K562 (cell line): ENCODE results near the gene SAMD4A. TPM values are rescaled to one million over a fixed set of nuclear protein-coding genes. Genes with fewer than 3 reads are reported as not detected.

Experiments
- DPF2 ChIP-seq: fragments of 450-650 bp; IDR thresholded peaks from 2 replicates; pipeline ENCODE4 v1.6.1; 2016
- ETV5 ChIP-seq: sonication (generic); formaldehyde crosslinking; IDR thresholded peaks from 2 replicates; pipeline ENCODE4 v1.4.0; 2020; ENCODE audit warnings: low read depth, mild to moderate bottlenecking, missing genetic modification reagents
- GATAD2B ChIP-seq: fragments of 450-650 bp; IDR thresholded peaks from 2 replicates; pipeline ENCODE4 v1.6.1; 2017; ENCODE audit warnings: mild to moderate bottlenecking, borderline replicate concordance
- GTF2E2 ChIP-seq: fragments of 200-800 bp; sonication (Bioruptor generic); IDR thresholded peaks from 2 replicates; pipeline ENCODE4 v1.6.1; 2016; ENCODE audit warnings: missing genetic modification characterization, missing compliant biosample characterization
- HNRNPLL ChIP-seq: fragments of 200-400 bp; formaldehyde crosslinking; IDR thresholded peaks from 2 replicates; pipeline ENCODE4 v1.6.1; 2017; ENCODE audit warnings: low read length, low read depth, mild to moderate bottlenecking; ENCODE audit not compliant: poor library complexity, severe bottlenecking
- KAT2B ChIP-seq: IDR thresholded peaks from one replicate; pipeline ENCODE4 v1.6.1; 2012; ENCODE audit warnings: low read depth, mild to moderate bottlenecking, control low read depth, inconsistent platforms, low read length, moderate library complexity
- NCOA1 ChIP-seq: fragments of 450-650 bp; IDR thresholded peaks from 2 replicates; pipeline ENCODE4 v1.6.1; 2016; ENCODE audit warnings: low read depth
- NFRKB ChIP-seq: fragments of 450-650 bp; IDR thresholded peaks from 2 replicates; pipeline ENCODE4 v1.6.1; 2016; ENCODE audit warnings: low read depth
- POLR3G ChIP-seq: IDR thresholded peaks from 2 replicates; pipeline ENCODE4 v1.6.1; 2011; ENCODE audit not compliant: insufficient read length, insufficient replicate concordance; ENCODE audit errors: extremely low read depth
- SMAD3 ChIP-seq: fragments of 450-650 bp; formaldehyde crosslinking; conservative IDR thresholded peaks from 2 replicates; pipeline ENCODE4 v1.4.0; 2020; ENCODE audit warnings: mild to moderate bottlenecking
- TAF9B ChIP-seq: fragments of 450-650 bp; IDR thresholded peaks from 2 replicates; pipeline ENCODE4 v1.6.1; 2018; ENCODE audit warnings: mild to moderate bottlenecking; ENCODE audit not compliant: partially characterized antibody
- TBL1XR1 ChIP-seq, 2 experiments: IDR thresholded peaks; 2 replicates each; pipeline ENCODE4 v1.6.1; 2012; ENCODE audit warnings: improper control_type of control experiment in 2 of 2, low read length in 2 of 2, mild to moderate bottlenecking in 1 of 2
- TBP ChIP-seq: optimal IDR thresholded peaks from 2 replicates; pipeline ENCODE3; 2011; ENCODE audit warnings: low read depth, low read length, improper control_type of control experiment
- ZNF133 ChIP-seq: fragments of 250-450 bp; sonication (Bioruptor Pico); IDR thresholded peaks from 2 replicates; pipeline ENCODE4 v1.4.0; 2020; ENCODE audit warnings: mild to moderate bottlenecking
- ZNF589 ChIP-seq: fragments of 200-800 bp; sonication (Bioruptor generic); IDR thresholded peaks from 2 replicates; pipeline ENCODE4 v1.6.1; 2016; ENCODE audit warnings: low read depth, missing genetic modification characterization, missing compliant biosample characterization
- polyA plus RNA-seq, 8 experiments: library from polyadenylated mRNA; depleted of rRNA in 4 of 8; stranded (reverse) in 5 of 8; unstranded in 3 of 8; fragments of >200 nt; fragmentation: Nextera tagmentation in 2 of 8; fragmentation: Illumina TruSeq in 1 of 8; extraction: Ambion mirVana in 2 of 8; extraction: Trizol in 1 of 8; gene quantifications; 2 replicates each; pipeline versions ENCODE4 v1.2.1 to v1.2.3, GENCODE V29; 2011 to 2014; ENCODE audit warnings: inconsistent platforms in 1 of 8, missing spikeins in 1 of 8
- total RNA-seq, 7 experiments: library from RNA; depleted of rRNA in 6 of 7; stranded (reverse); fragments of >200 nt in 6 of 7; fragmentation: Illumina TruSeq in 2 of 7; extraction: Trizol in 2 of 7; gene quantifications; 2 replicates each; pipeline versions ENCODE4 v1.2.1 to v1.2.3, GENCODE V29; 2011 to 2021; ENCODE audit warnings: low replicate concordance in 1 of 7
- TF ChIP-seq, protein P1 (sequence below): sonication (generic); formaldehyde crosslinking; IDR thresholded peaks from 2 replicates; pipeline ENCODE4 v1.8.0; 2022; ENCODE audit warnings: mild to moderate bottlenecking, missing genetic modification reagents
- TF ChIP-seq, protein P2 (sequence below): sonication (generic); formaldehyde crosslinking; IDR thresholded peaks from 2 replicates; pipeline ENCODE4 v1.9.0; 2022; ENCODE audit warnings: mild to moderate bottlenecking, missing genetic modification reagents
- TF ChIP-seq, protein P3 (sequence below): sonication (generic); formaldehyde crosslinking; IDR thresholded peaks from 2 replicates; pipeline ENCODE4 v1.8.0; 2023; ENCODE audit warnings: mild to moderate bottlenecking, missing genetic modification reagents

The SAMD4A gene
- total and polyA plus RNA-seq, 9 of the 15 experiments (the other 6 are each of a cell fraction or from before 2014, with no cell fraction given) = 0.66 to 6.8 (median 3.3) TPM

DNA sequence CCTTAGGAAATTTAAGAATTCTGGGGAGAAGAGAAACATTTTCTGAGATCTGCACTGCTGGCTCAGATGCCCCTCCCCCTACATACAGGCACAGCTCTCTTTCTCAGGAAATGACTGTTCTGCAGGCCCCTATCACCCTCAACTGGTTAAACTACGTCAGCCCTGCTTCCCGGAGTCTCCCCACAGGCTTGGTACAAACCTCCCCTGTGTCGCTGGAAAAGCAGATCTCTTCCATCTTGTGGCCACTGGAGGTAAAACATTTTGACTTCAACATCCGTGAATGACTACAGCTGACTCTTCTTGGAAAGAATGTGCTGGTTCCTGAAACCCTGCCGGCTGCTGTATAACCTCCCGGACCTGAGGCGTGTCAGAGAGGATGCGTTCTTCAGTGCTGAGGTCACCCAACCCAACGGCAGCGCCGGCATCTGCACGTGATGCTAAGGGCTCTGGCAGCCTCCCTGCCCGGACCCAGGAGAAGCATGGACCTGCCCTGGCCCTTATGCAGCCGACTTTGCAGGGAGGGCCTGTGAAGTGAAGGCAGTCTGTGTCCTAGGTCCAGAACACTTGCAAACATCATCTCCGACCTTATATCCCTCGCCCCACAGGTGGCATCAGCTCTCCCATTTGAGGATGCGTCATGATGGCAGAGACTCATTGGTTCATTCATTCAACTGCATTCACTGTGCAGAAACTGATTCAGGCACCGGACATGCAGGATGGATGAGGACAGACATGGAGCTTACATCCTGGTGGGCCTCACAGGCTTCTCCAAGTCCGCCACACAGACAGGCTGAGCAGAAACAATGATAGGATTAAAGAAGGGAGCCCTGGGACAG lies 206.5 kb downstream of the SAMD4A start (continued):
- TF ChIP-seq TAF9B = peak; percentile 86
- TF ChIP-seq TBL1XR1 (IDR thresholded peaks at IDR 0.05; ENCODE audit: low read length in 2 of 2) = peak in 1 of 2 experiments; percentile 72; a peak in 2 of 4 replicates
- no peak for TF ChIP-seq GTF2E2 (tag)
- peak; percentile 68; the same call in 1 of the 2 replicates for TF ChIP-seq ETV5
- TF ChIP-seq, protein P1, sequence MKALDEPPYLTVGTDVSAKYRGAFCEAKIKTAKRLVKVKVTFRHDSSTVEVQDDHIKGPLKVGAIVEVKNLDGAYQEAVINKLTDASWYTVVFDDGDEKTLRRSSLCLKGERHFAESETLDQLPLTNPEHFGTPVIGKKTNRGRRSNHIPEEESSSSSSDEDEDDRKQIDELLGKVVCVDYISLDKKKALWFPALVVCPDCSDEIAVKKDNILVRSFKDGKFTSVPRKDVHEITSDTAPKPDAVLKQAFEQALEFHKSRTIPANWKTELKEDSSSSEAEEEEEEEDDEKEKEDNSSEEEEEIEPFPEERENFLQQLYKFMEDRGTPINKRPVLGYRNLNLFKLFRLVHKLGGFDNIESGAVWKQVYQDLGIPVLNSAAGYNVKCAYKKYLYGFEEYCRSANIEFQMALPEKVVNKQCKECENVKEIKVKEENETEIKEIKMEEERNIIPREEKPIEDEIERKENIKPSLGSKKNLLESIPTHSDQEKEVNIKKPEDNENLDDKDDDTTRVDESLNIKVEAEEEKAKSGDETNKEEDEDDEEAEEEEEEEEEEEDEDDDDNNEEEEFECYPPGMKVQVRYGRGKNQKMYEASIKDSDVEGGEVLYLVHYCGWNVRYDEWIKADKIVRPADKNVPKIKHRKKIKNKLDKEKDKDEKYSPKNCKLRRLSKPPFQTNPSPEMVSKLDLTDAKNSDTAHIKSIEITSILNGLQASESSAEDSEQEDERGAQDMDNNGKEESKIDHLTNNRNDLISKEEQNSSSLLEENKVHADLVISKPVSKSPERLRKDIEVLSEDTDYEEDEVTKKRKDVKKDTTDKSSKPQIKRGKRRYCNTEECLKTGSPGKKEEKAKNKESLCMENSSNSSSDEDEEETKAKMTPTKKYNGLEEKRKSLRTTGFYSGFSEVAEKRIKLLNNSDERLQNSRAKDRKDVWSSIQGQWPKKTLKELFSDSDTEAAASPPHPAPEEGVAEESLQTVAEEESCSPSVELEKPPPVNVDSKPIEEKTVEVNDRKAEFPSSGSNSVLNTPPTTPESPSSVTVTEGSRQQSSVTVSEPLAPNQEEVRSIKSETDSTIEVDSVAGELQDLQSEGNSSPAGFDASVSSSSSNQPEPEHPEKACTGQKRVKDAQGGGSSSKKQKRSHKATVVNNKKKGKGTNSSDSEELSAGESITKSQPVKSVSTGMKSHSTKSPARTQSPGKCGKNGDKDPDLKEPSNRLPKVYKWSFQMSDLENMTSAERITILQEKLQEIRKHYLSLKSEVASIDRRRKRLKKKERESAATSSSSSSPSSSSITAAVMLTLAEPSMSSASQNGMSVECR = peak; percentile 28; the same call in 1 of the 2 replicates
- no peak for TF ChIP-seq POLR3G
- TF ChIP-seq KAT2B = no peak
- TF ChIP-seq NFRKB = no peak
- TF ChIP-seq ZNF133 (CRISPR knock-in tag) = no peak
- no peak for TF ChIP-seq ZNF589
- TF ChIP-seq DPF2 = no peak; the same call in 1 of the 2 replicates
- no peak for TF ChIP-seq SMAD3
- peak; percentile 33 for TF ChIP-seq TBP
- no peak for TF ChIP-seq HNRNPLL
- TF ChIP-seq NCOA1 = no peak; the same call in 1 of the 2 replicates
- TF ChIP-seq GATAD2B = no peak
- TF ChIP-seq, protein P2, sequence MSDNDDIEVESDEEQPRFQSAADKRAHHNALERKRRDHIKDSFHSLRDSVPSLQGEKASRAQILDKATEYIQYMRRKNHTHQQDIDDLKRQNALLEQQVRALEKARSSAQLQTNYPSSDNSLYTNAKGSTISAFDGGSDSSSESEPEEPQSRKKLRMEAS (CRISPR knock-in tag) = peak; percentile 47; the same call in 1 of the 2 replicates
- TF ChIP-seq, protein P3, sequence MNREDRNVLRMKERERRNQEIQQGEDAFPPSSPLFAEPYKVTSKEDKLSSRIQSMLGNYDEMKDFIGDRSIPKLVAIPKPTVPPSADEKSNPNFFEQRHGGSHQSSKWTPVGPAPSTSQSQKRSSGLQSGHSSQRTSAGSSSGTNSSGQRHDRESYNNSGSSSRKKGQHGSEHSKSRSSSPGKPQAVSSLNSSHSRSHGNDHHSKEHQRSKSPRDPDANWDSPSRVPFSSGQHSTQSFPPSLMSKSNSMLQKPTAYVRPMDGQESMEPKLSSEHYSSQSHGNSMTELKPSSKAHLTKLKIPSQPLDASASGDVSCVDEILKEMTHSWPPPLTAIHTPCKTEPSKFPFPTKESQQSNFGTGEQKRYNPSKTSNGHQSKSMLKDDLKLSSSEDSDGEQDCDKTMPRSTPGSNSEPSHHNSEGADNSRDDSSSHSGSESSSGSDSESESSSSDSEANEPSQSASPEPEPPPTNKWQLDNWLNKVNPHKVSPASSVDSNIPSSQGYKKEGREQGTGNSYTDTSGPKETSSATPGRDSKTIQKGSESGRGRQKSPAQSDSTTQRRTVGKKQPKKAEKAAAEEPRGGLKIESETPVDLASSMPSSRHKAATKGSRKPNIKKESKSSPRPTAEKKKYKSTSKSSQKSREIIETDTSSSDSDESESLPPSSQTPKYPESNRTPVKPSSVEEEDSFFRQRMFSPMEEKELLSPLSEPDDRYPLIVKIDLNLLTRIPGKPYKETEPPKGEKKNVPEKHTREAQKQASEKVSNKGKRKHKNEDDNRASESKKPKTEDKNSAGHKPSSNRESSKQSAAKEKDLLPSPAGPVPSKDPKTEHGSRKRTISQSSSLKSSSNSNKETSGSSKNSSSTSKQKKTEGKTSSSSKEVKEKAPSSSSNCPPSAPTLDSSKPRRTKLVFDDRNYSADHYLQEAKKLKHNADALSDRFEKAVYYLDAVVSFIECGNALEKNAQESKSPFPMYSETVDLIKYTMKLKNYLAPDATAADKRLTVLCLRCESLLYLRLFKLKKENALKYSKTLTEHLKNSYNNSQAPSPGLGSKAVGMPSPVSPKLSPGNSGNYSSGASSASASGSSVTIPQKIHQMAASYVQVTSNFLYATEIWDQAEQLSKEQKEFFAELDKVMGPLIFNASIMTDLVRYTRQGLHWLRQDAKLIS (CRISPR knock-in tag) = no peak
